GM11168 (cell line): ENCODE data around the gene DENND5A.

ENCODE experiments used
- in situ Hi-C: fragments of 300-500 bp; cut with MboI; formaldehyde crosslinking; loops from one replicate; pipeline ENCODE4 v1.12.0; 2022; ENCODE audit warnings: low sequenced_read_pairs; ENCODE audit not compliant: unreplicated experiment

DENND5A gene

DNA sequence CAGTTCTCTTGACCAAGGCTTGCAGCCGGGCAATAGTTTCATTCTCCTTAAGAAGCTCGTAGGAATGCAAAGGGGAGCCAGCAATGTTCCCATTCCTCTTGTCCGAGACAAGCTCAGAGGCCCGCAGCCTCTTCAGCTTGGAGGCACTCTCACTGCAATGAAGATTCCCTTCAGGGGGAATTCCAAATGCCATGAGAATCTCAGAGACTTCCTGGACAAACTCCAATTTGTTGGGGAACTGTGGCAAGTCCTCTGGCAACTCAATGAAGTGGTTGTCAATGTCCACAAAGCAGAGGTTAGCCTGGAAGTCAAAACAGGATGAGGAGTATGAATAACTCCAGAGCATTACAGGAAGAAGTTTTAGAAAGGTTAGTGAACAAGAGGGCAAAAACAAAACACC is 84.4 kb downstream of the DENND5A start:
- in situ Hi-C loops = no loop called here

DNA sequence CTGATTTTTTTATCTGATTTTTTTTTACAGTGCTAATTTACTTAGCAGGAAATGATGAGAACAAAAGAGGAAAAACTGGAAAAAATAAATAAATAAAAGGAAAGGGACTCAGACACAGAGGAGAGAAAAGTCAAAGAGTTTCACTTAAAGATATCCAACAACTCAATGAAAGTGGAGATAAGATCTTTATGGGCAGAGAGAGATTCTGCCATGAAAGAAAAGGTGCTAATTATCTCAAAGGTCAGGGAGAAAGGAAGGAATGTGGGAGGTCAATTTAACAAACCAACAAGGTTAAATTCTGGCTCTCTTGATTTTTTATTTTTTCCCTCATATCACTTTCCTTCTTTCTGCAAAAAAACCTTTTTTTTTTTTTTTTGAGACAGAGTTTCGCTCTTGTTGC is 86.0 kb downstream of the DENND5A start:
- in situ Hi-C loops = no loop called here

GRCh38 chr11:9178716-9179115 is 86.4 kb downstream of the DENND5A start:
- in situ Hi-C loops = no loop called here

- in situ Hi-C loops = no loop called here
Observed at GRCh38 chr11:9177438-9178091, 87.6 kb downstream of the DENND5A start.

GRCh38 chr11:9176550-9176949 is 88.6 kb downstream of the DENND5A start:
- in situ Hi-C loops = no loop called here

- in situ Hi-C loops = no loop called here
Observed at GRCh38 chr11:9176136-9176535, 89.0 kb downstream of the DENND5A start.

DNA sequence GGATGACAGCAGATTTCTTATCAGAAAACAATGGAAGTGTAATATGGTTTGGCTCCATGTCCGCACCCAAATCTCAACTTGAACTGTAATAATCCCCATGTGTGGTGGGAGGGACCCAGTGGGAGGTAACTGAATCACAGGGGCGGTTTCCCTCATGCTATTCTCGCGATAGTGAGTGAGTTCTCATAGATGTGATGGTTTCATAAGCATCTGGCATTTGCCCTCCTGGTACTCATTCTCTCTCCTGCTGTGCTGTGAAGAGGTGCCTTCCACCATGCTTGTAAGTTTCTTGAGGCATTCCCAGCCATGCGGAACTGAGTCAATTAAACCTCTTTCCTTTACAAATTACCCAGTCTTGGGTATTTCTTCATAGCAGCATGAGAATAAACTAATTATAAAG is 92.8 kb downstream of the DENND5A start:
- in situ Hi-C loops = no loop called here

DNA sequence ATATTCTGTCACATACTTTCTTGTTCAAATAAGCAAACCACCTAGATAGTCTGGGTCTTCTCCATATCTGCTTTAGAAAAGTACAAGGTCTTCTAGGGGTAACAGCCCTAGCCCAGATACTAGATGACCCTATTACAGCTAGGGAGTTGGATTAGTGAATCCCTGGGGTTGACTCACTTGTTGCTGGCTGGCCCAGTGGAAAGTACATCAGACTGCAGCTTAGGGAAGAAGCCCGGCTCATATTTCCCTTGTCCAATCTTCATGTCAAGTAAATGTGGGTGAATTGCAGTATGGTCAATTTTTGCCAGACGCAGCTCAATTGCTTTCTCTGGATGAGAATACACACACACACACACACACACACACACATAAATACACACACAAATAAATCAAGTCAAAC is 94.7 kb downstream of the DENND5A start:
- in situ Hi-C loops = no loop called here

- in situ Hi-C loops = loop anchor here (10.0 kb wide), 1 partner anchor 325 kb away; no protein-coding TSS in a partner anchor
Observed at GRCh38 chr11:9169595-9170295, 95.4 kb downstream of the DENND5A start.

GRCh38 chr11:9161991-9162390 is 103.2 kb downstream of the DENND5A start:
- in situ Hi-C loops = loop anchor here (10.0 kb wide), 1 partner anchor 333 kb away; no protein-coding TSS in a partner anchor

- in situ Hi-C loops = loop anchor here (10.0 kb wide), 1 partner anchor 335 kb away; no protein-coding TSS in a partner anchor
Observed at GRCh38 chr11:9160166-9160565, 105.0 kb downstream of the DENND5A start.

- in situ Hi-C loops = no loop called here
Observed at GRCh38 chr11:9158898-9159391, 106.2 kb downstream of the DENND5A start.

- in situ Hi-C loops = no loop called here
Observed at GRCh38 chr11:9155930-9156329, 109.2 kb downstream of the DENND5A start.

- in situ Hi-C loops = no loop called here
Observed at GRCh38 chr11:9153651-9154050, 111.5 kb downstream of the DENND5A start.

GRCh38 chr11:9151631-9152030 is 113.5 kb downstream of the DENND5A start:
- in situ Hi-C loops = no loop called here

GRCh38 chr11:9150926-9151325 is 114.2 kb downstream of the DENND5A start:
- in situ Hi-C loops = no loop called here

DNA sequence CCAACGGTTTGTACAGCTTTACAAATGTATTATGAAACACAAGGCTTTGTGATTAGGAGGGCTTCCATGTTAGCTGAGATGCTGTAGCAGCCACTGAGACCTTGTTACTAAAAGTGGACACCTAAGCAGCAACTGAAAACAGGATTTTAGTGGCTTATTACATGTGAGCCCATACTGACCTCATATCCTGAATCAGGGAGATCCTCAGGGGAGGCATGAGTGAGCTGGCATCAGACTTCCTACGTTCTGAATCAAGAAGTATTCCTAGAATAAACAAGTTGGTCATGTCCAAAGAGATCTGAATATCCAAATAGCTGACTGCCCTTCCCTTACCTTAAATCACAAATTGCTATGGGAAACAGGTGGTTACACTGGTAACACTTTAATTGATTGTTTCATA is 114.6 kb downstream of the DENND5A start:
- in situ Hi-C loops = no loop called here

DNA sequence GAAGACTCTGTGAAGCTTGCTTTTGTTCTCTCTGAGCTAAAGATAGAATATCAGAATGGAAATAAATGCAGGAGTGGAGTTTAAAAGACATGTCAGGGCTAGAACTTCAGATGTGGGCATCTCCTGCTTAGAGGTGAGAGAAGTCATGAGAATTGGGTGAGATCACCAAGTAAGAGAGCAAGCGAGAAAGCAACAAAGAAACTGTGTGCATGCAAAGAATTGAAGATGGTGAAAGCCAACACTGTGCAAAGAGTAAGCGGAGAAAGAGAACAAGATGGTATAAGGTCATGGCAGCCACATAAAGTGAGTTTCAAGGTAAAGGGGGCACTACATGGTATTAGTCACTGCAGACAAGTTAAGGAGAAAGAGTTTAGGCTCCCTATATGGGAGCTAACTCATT is 116.4 kb downstream of the DENND5A start:
- in situ Hi-C loops = no loop called here

DNA sequence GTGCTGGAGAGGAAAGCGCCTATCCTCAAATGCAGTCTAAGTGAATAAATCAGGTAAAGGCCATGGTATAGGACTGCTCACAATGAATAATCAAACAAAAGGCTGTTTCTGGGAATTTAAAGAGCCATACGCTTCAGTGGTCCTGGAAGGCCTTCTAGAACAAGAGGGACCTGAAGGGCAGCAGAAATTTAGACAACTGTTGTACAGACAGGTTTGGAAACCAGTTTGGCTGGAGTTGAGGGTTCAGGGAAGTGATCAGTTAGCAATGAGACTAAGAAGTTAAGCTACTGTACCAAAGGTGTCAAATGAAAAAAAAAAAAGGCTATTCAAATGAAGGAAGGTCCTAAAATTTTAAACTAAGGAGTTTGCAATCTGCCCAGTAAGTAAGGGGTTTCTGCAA is 117.1 kb downstream of the DENND5A start:
- in situ Hi-C loops = no loop called here

- in situ Hi-C loops = no loop called here
Observed at GRCh38 chr11:9146477-9146876, 118.7 kb downstream of the DENND5A start.

GRCh38 chr11:9145283-9145682 is 119.9 kb downstream of the DENND5A start:
- in situ Hi-C loops = no loop called here

DNA sequence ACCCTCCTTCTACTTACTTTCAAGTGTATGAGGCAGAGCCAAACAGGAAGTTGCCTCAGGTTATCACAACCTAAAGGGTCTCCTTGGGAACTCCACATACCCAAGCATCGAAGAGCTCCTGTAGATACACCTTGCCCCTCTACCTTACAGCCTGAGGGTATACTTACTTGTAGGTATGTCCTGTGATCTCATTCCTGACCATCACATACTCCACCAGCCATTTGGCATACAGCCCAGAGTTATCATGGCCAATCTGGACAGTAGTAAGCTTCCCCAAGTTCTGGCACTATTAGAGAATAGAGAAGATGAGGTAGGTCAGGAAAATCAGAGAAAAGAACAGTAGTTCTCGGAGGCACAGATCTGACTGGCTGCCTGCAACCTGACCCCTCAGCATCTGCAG is 120.3 kb downstream of the DENND5A start:
- in situ Hi-C loops = no loop called here
